Fibroblast of lung (primary cell): ENCODE data around the gene HOXB1. TPM values are rescaled to one million over a fixed set of nuclear protein-coding genes. Genes with fewer than 3 reads are reported as not detected.

Experiments
- DNase-seq, 2 donors: peaks; one replicate each; pipeline versions ENCODE4 v3.0.0 to v3.0.0-alpha.2; 2010; ENCODE audit warnings: low read depth in 2 of 2
- H2AFZ ChIP-seq: 2 replicates; pipeline ENCODE4 v1.5.1; 2012; ENCODE audit warnings: low read length, control low read depth, inconsistent platforms
- H3K27ac ChIP-seq: 2 replicates; pipeline ENCODE4 v1.5.1; 2011; ENCODE audit warnings: low read length, control low read depth; ENCODE audit not compliant: insufficient read depth
- H3K27me3 ChIP-seq: 2 replicates; pipeline ENCODE4 v1.5.1; 2011; ENCODE audit warnings: mild to moderate bottlenecking, low read length; ENCODE audit not compliant: control insufficient read depth, insufficient read depth
- H3K36me3 ChIP-seq: 2 replicates; pipeline ENCODE4 v1.5.1; 2011; ENCODE audit warnings: low read length; ENCODE audit not compliant: control insufficient read depth, insufficient read depth
- H3K4me1 ChIP-seq: 2 replicates; pipeline ENCODE4 v1.5.1; 2011; ENCODE audit warnings: low read length; ENCODE audit not compliant: control insufficient read depth, insufficient read depth; ENCODE audit errors: extremely low read depth
- H3K4me2 ChIP-seq: 2 replicates; pipeline ENCODE4 v1.5.1; 2011; ENCODE audit warnings: low read length, control low read depth; ENCODE audit not compliant: insufficient read depth; ENCODE audit errors: extremely low read depth
- H3K4me3 ChIP-seq, 4 experiments: fragments of 200-600 bp in 1 of 4; sonication (generic) in 1 of 4; replicated peaks in 1 of 4; 2 replicates each; pipeline ENCODE4 v1.5.1; 2011 to 2016; ENCODE audit warnings: low read length in 4 of 4, low read depth in 3 of 4, mild to moderate bottlenecking in 3 of 4, control low read depth in 2 of 4, inconsistent platforms in 1 of 4, mixed read lengths in 1 of 4; ENCODE audit not compliant: insufficient read depth in 1 of 4; ENCODE audit errors: control extremely low read depth in 1 of 4
- H3K79me2 ChIP-seq: 2 replicates; pipeline ENCODE4 v1.5.1; 2012; ENCODE audit warnings: mild to moderate bottlenecking, low read length, inconsistent platforms; ENCODE audit not compliant: control insufficient read depth, insufficient read depth
- H3K9ac ChIP-seq: 2 replicates; pipeline ENCODE4 v1.5.1; 2011; ENCODE audit warnings: mild to moderate bottlenecking, low read length, control low read depth; ENCODE audit not compliant: insufficient read depth
- H3K9me3 ChIP-seq: 2 replicates; pipeline ENCODE4 v1.5.1; 2012; ENCODE audit warnings: low read depth, low read length; ENCODE audit not compliant: control insufficient read depth, insufficient read depth
- H4K20me1 ChIP-seq: 2 replicates; pipeline ENCODE4 v1.5.1; 2011; ENCODE audit warnings: low read length; ENCODE audit not compliant: control insufficient read depth, insufficient read depth; ENCODE audit errors: extremely low read depth
- EZH2 ChIP-seq: IDR thresholded peaks from 2 replicates; pipeline ENCODE4 v1.5.1; 2012; ENCODE audit warnings: low read length, control low read depth, mild to moderate bottlenecking; ENCODE audit errors: missing control alignments
- polyA plus RNA-seq, 2 donors: library from polyadenylated mRNA; depleted of rRNA in 1 of 2; stranded (reverse) in 1 of 2; unstranded in 1 of 2; fragments of >200 nt; gene quantifications; 2 replicates each; pipeline ENCODE4 v1.2.1, GENCODE V29; 2011 to 2012; ENCODE audit warnings: missing spikeins in 1 of 2
- total RNA-seq: library from RNA; depleted of rRNA; stranded (reverse); fragments of >200 nt; gene quantifications from 2 replicates; pipeline ENCODE4 v1.2.1, GENCODE V29; 2014
- TF ChIP-seq, protein P1 (sequence below), 2 donors: IDR thresholded peaks in 1 of 2; conservative IDR thresholded peaks in 1 of 2; 1 replicate in 1 of 2; 2 replicates in 1 of 2; pipeline ENCODE4 v1.5.1; 2011 to 2012; ENCODE audit warnings: low read length in 2 of 2, control low read depth in 1 of 2, inconsistent platforms in 1 of 2, low read depth in 1 of 2, mild to moderate bottlenecking in 1 of 2

Gene HOXB1
- total and polyA plus RNA-seq, 2 donors (not counting 1 experiment from before 2014, with no cell fraction given): not detected

DNA sequence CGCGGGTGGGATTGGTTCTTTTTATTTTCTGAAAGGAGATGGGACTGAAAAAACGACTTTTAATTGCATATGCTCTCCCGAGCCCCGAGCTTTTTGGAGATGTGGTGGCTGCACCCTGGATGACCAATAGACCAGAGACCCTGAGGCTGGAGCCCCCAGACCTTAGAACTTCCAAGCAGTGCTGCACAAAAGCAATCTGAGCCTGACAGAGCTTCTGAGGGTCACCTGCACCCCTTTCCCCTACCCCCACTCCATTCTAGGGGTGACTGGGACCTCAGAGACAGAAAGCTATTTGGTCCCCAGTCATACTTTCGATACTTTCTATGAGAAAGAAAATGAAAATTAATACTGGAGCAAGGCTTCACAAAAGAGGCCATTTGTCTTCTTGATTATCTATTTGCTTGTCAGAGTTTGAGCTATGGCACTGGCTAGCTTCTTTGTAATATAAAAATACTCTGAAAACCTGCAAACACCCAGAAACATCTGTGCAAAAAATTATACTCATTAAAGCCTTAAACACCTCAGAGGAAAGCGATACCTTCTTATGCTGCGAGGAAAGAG lies 43.8 kb upstream of the HOXB1 start:
- peaks cover 3% of the 10 kb centered on the region for H3K36me3 ChIP-seq
- no peaks in the 10 kb centered on the region for H4K20me1 ChIP-seq
- no peak overlapping the region for H2AFZ ChIP-seq
- TF ChIP-seq, protein P1, sequence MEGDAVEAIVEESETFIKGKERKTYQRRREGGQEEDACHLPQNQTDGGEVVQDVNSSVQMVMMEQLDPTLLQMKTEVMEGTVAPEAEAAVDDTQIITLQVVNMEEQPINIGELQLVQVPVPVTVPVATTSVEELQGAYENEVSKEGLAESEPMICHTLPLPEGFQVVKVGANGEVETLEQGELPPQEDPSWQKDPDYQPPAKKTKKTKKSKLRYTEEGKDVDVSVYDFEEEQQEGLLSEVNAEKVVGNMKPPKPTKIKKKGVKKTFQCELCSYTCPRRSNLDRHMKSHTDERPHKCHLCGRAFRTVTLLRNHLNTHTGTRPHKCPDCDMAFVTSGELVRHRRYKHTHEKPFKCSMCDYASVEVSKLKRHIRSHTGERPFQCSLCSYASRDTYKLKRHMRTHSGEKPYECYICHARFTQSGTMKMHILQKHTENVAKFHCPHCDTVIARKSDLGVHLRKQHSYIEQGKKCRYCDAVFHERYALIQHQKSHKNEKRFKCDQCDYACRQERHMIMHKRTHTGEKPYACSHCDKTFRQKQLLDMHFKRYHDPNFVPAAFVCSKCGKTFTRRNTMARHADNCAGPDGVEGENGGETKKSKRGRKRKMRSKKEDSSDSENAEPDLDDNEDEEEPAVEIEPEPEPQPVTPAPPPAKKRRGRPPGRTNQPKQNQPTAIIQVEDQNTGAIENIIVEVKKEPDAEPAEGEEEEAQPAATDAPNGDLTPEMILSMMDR (conservative IDR thresholded peaks at IDR 0.05 in 1 of 2, IDR thresholded peaks at IDR 0.05 in 1 of 2; ENCODE audit: low read depth in 1 of 2, low read length in 2 of 2): no peak
- no peak for TF ChIP-seq EZH2
- H3K4me3 ChIP-seq: peak overlapping the region; percentile 25 to 98 (median 60)
- H3K4me2 ChIP-seq: peak overlapping the region; percentile 86
- H3K4me1 ChIP-seq: peaks cover 14% of the 10 kb centered on the region
- no peaks in the 10 kb centered on the region for H3K27me3 ChIP-seq
- no peaks in the 10 kb centered on the region for H3K9me3 ChIP-seq
- H3K27ac ChIP-seq: peak overlapping the region; percentile 98
- no peak for DNase-seq
- no peak overlapping the region for H3K9ac ChIP-seq
- peaks cover 99% of the 10 kb centered on the region for H3K79me2 ChIP-seq

DNA sequence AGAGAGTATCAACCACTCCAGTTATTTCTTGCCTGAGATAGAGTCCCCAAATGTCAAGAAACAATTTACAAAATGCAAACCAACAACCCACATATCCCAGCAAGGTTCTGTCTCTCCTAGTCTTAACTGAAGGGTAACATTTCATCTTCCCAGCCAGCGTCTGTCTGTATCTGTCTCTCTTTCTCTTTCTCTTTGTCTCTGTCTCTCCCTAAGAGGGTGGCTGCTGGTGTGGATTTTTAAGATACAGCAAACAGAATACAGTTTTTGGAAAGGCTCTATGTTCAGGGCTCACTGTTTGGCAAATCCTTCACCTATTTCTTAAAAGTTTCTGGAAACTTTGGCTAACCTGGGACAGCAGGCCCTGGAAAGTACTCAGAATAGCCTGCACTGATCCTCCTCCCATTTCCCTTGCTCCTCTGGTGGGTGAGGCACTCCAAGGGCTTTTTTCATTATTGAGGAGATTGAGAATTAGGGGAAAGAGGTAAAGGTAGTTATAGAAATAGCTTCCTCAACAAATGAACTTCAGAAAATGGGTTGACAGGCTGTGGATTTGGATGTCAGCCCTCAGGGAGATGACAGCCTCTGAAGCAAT lies 41.1 kb upstream of the HOXB1 start:
- Histone ChIP-seq H4K20me1 (no peaks in the 10 kb centered on the region), H2AFZ (no peak overlapping the region), H3K36me3 (peaks cover 6% of the 10 kb centered on the region), H3K79me2 (peaks cover 100% of the 10 kb centered on the region), H3K4me2 (peak overlapping the region; percentile 86), H3K9ac (peak overlapping the region; percentile 68), H3K9me3 (no peaks in the 10 kb centered on the region), H3K4me3 (peak overlapping the region; percentile 44 to 98 (median 64)), H3K27me3 (no peaks in the 10 kb centered on the region), H3K4me1 (peaks cover 22% of the 10 kb centered on the region), H3K27ac (peak overlapping the region; percentile 98)
- DNase-seq: no peak
- no peak for TF ChIP-seq EZH2
- TF ChIP-seq, protein P1 (conservative IDR thresholded peaks at IDR 0.05 in 1 of 2, IDR thresholded peaks at IDR 0.05 in 1 of 2; ENCODE audit: low read depth in 1 of 2, low read length in 2 of 2): no peak

DNA sequence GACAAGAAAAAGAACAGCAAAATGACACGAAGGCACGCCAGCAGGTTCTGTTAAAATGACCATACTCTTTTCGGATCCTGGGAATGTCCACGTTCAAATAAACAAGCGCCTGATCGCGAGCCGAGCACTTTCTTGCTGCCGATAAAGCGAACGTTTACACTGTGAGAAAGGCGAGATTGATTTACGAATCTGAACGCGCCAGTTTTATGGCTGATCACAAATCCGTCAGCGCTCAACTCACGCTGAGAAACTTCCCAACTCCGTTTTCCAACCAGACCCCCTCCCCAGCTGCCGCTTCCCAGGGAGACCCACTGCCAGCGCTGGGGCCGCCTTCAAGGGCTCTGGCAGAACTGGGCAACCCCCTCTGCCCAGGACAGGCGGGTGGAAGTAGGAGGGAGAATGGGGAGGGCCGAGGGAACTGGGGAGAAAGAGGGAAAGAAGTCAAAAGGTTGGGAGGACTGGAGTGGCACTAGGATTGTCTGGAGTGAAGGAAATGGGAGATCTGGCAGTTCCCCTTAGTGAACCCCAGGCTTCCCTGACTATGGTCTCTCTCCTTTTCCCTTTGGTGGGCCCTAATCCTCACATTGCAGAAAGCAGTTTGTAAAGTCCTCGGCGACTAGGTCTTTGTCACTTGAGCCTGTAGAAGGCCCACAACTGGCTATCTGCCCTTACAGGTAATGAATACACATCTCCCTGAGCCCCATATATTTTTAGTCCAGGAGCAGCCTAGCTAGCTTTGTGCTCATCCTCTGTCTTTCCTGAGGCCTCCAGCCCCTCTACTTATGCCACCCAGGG lies 40.4 kb upstream of the HOXB1 start:
- Histone ChIP-seq H4K20me1 (no peaks in the 10 kb centered on the region), H3K9me3 (no peaks in the 10 kb centered on the region), H2AFZ (no peak overlapping the region), H3K4me2 (peak overlapping the region; percentile 86), H3K4me1 (peaks cover 29% of the 10 kb centered on the region), H3K36me3 (peaks cover 8% of the 10 kb centered on the region), H3K79me2 (peaks cover 100% of the 10 kb centered on the region), H3K9ac (peak overlapping the region; percentile 68), H3K27ac (peak overlapping the region; percentile 98), H3K4me3 (peak overlapping the region; percentile 44 to 98 (median 64)), H3K27me3 (no peaks in the 10 kb centered on the region)
- DNase-seq: peak; percentile 48 to 83
- TF ChIP-seq, protein P1 (conservative IDR thresholded peaks at IDR 0.05 in 1 of 2, IDR thresholded peaks at IDR 0.05 in 1 of 2; ENCODE audit: low read depth in 1 of 2, low read length in 2 of 2): no peak
- TF ChIP-seq EZH2: no peak
